NCI-H1694 (cell line): ENCODE results near the gene DLGAP4.
A peak's percentile ranks its signal among the peaks of the same experiment; 100 is the strongest.

Source experiments
- DNase-seq: peaks from one replicate; lab custom pipeline; 2025; lab: John Stamatoyannopoulos, UW

Gene DLGAP4

GRCh38 chr20:36478137-36478905 lies 172.2 kb downstream of the DLGAP4 start:
- no peak for DNase-seq

GRCh38 chr20:36479938-36480337 lies 173.8 kb downstream of the DLGAP4 start:
- peak; percentile 19 for DNase-seq

- no peak for DNase-seq
These were observed 174.4 kb downstream of the DLGAP4 start for GRCh38 chr20:36480456-36481048.

- peak; percentile 50 for DNase-seq
These were observed 175.4 kb downstream of the DLGAP4 start for GRCh38 chr20:36481380-36482043.

- peak; percentile 51 for DNase-seq
These were observed 175.9 kb downstream of the DLGAP4 start for GRCh38 chr20:36482044-36482473.

GRCh38 chr20:36483209-36483918 lies 177.2 kb downstream of the DLGAP4 start:
- no peak for DNase-seq

GRCh38 chr20:36483919-36484808 lies 178.0 kb downstream of the DLGAP4 start:
- no peak for DNase-seq

GRCh38 chr20:36485286-36485685 lies 179.1 kb downstream of the DLGAP4 start:
- DNase-seq = no peak

GRCh38 chr20:36487069-36487468 lies 180.9 kb downstream of the DLGAP4 start:
- DNase-seq = no peak

- DNase-seq = no peak
These were observed 184.1 kb downstream of the DLGAP4 start for GRCh38 chr20:36490191-36490590.

- no peak for DNase-seq
These were observed 185.9 kb downstream of the DLGAP4 start for GRCh38 chr20:36491901-36492617.

- no peak for DNase-seq
These were observed 187.1 kb downstream of the DLGAP4 start for GRCh38 chr20:36493051-36493800.

GRCh38 chr20:36493801-36494114 lies 187.6 kb downstream of the DLGAP4 start:
- DNase-seq = no peak

GRCh38 chr20:36496707-36497669 lies 190.8 kb downstream of the DLGAP4 start:
- no peak for DNase-seq

GRCh38 chr20:36497856-36498255 lies 191.7 kb downstream of the DLGAP4 start:
- no peak for DNase-seq

- no peak for DNase-seq
These were observed 192.4 kb downstream of the DLGAP4 start for GRCh38 chr20:36498386-36499179.

GRCh38 chr20:36499211-36499610 lies 193.1 kb downstream of the DLGAP4 start:
- no peak for DNase-seq
